ENCODE measurements around the gene NEURL2.
A peak's percentile ranks its signal among the peaks of the same experiment; 100 is the strongest.
"Not testable (repeated sequence)": the region's sequence is repeated elsewhere in the genome, so short reads cannot be mapped to it uniquely, and the experiment has no call there.

The NEURL2 gene

GRCh38 chr20:45890985-45891983, at the start of gene NEURL2, which contains the start of gene CTSA:
Gene NEURL2, minus strand, starts transcription at chr20:45891208. Its CDS starts 217 bp downstream, at chr20:45890991.
Gene CTSA, plus strand, starts transcription at chr20:45891335. Its CDS starts 234 bp downstream, at chr20:45891569.
- peak; percentile 74 to 80 (median 75) for DNase-seq (ENCODE audit: low read depth in 2 of 3, low spot score in 1 of 3)

GRCh38 chr20:45940469-45940868, 49.5 kb upstream of the NEURL2 start:
- no peak for DNase-seq (ENCODE audit: low read depth in 2 of 3, low spot score in 1 of 3)

GRCh38 chr20:45940053-45940452, 49.0 kb upstream of the NEURL2 start:
- no peak for DNase-seq (ENCODE audit: low read depth in 2 of 3, low spot score in 1 of 3)

GRCh38 chr20:45938727-45939438, 47.9 kb upstream of the NEURL2 start:
- DNase-seq (ENCODE audit: low read depth in 2 of 3, low spot score in 1 of 3) = no peak

GRCh38 chr20:45937765-45938164, 46.8 kb upstream of the NEURL2 start:
- no peak for DNase-seq (ENCODE audit: low read depth in 2 of 3, low spot score in 1 of 3)

- DNase-seq (ENCODE audit: low read depth in 2 of 3, low spot score in 1 of 3) = no peak
Measured at GRCh38 chr20:45935416-45936046, 44.5 kb upstream of the NEURL2 start.

- peak; percentile 97 to 98 (median 97) for DNase-seq (ENCODE audit: low read depth in 2 of 3, low spot score in 1 of 3)
Measured at GRCh38 chr20:45934586-45935415, 43.8 kb upstream of the NEURL2 start, which contains the start of gene PCIF1. Gene PCIF1, plus strand, starts transcription at chr20:45934683. Its CDS starts 4,317 bp downstream, at chr20:45939000.

GRCh38 chr20:45934046-45934585, 43.1 kb upstream of the NEURL2 start:
- peak in 2 of 3 donors; percentile 14 to 39 for DNase-seq (ENCODE audit: low read depth in 2 of 3, low spot score in 1 of 3)

GRCh38 chr20:45933266-45934045, 42.4 kb upstream of the NEURL2 start:
- peak; percentile 44 to 58 (median 49) for DNase-seq (ENCODE audit: low read depth in 2 of 3, low spot score in 1 of 3)

- not testable (repeated sequence) for DNase-seq (ENCODE audit: low read depth in 2 of 3, low spot score in 1 of 3)
Measured at GRCh38 chr20:45931680-45932079, 40.7 kb upstream of the NEURL2 start.

- no peak for DNase-seq (ENCODE audit: low read depth in 2 of 3, low spot score in 1 of 3)
Measured at GRCh38 chr20:45927071-45927878, 36.3 kb upstream of the NEURL2 start.

- DNase-seq (ENCODE audit: low read depth in 2 of 3, low spot score in 1 of 3) = no peak
Measured at GRCh38 chr20:45926731-45927070, 35.7 kb upstream of the NEURL2 start.

GRCh38 chr20:45925821-45926506, 35.0 kb upstream of the NEURL2 start:
- no peak for DNase-seq (ENCODE audit: low read depth in 2 of 3, low spot score in 1 of 3)

GRCh38 chr20:45924391-45925261, 33.6 kb upstream of the NEURL2 start:
- DNase-seq (ENCODE audit: low read depth in 2 of 3, low spot score in 1 of 3) = no peak

GRCh38 chr20:45921337-45922189, 30.6 kb upstream of the NEURL2 start:
- no peak for DNase-seq (ENCODE audit: low read depth in 2 of 3, low spot score in 1 of 3)
